Chondrocyte (in vitro differentiated cells): ENCODE measurements around the gene TTC23L. TPM values are rescaled to one million over a fixed set of nuclear protein-coding genes. Genes with fewer than 3 reads are reported as not detected.

ENCODE experiments used
- DNase-seq: peaks from one replicate; pipeline ENCODE4 v3.0.0; 2021; ENCODE audit warnings: mixed read lengths, low spot score
- H3K27ac Mint-ChIP-seq: one replicate; pipeline ENCODE4 v1.8.0; 2021; ENCODE audit warnings: mild to moderate bottlenecking, moderate library complexity, mixed read lengths; ENCODE audit not compliant: unreplicated experiment
- H3K27me3 Mint-ChIP-seq: 2 replicates; pipeline ENCODE4 v1.8.0; 2021; ENCODE audit warnings: low read depth, mixed read lengths
- H3K36me3 Mint-ChIP-seq: 2 replicates; pipeline ENCODE4 v1.8.0; 2021; ENCODE audit warnings: low read depth, mixed read lengths
- H3K4me1 Mint-ChIP-seq: 2 replicates; pipeline ENCODE4 v1.8.0; 2021; ENCODE audit warnings: low read depth, mild to moderate bottlenecking, mixed read lengths
- H3K4me3 Mint-ChIP-seq: one replicate; pipeline ENCODE4 v1.8.0; 2021; ENCODE audit warnings: mild to moderate bottlenecking, moderate library complexity, mixed read lengths; ENCODE audit not compliant: unreplicated experiment
- H3K9me3 Mint-ChIP-seq: 2 replicates; pipeline ENCODE4 v1.8.0; 2021; ENCODE audit warnings: low read depth, mixed read lengths
- total RNA-seq: library from RNA; stranded (reverse); gene quantifications from 3 replicates; pipeline ENCODE4 v1.2.1, GENCODE V29; 2021
- TF ChIP-seq, protein P1 (sequence below): fragments of 200-600 bp; sonication (generic); IDR thresholded peaks from 2 replicates; pipeline ENCODE4 v1.5.0; 2021; ENCODE audit warnings: antibody characterized with exemption, mild to moderate bottlenecking, moderate library complexity

The TTC23L gene
- total RNA-seq, 1 donor from 2014 or later = not detected

DNA sequence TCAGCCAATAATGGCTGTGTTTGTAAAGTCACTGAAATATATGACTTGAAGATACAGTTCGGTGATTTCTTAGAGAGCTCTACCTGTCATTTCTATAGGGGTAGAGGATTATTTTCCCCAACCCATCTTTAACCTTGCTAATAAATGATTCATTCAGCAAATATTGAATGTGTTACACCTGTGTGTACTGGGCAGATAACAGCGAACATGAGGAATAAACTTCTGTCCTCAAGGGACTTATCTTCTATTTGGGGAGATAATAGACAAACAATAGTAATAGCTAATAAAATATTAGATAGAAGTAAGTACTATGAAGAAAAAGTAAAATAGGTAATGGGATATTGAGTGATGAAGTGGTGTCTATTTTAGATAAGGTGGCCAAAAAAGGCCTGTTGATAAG, 9.3 kb downstream of the TTC23L start:
- TF ChIP-seq, protein P1, sequence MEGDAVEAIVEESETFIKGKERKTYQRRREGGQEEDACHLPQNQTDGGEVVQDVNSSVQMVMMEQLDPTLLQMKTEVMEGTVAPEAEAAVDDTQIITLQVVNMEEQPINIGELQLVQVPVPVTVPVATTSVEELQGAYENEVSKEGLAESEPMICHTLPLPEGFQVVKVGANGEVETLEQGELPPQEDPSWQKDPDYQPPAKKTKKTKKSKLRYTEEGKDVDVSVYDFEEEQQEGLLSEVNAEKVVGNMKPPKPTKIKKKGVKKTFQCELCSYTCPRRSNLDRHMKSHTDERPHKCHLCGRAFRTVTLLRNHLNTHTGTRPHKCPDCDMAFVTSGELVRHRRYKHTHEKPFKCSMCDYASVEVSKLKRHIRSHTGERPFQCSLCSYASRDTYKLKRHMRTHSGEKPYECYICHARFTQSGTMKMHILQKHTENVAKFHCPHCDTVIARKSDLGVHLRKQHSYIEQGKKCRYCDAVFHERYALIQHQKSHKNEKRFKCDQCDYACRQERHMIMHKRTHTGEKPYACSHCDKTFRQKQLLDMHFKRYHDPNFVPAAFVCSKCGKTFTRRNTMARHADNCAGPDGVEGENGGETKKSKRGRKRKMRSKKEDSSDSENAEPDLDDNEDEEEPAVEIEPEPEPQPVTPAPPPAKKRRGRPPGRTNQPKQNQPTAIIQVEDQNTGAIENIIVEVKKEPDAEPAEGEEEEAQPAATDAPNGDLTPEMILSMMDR = no peak
- Mint-ChIP-seq H3K27ac (no peak overlapping the region), H3K9me3 (peaks cover 6% of the 10 kb centered on the region), H3K4me1 (peaks cover 9% of the 10 kb centered on the region), H3K4me3 (no peak overlapping the region), H3K36me3 (peaks cover 5% of the 10 kb centered on the region), H3K27me3 (no peaks in the 10 kb centered on the region)
- DNase-seq = no peak

DNA sequence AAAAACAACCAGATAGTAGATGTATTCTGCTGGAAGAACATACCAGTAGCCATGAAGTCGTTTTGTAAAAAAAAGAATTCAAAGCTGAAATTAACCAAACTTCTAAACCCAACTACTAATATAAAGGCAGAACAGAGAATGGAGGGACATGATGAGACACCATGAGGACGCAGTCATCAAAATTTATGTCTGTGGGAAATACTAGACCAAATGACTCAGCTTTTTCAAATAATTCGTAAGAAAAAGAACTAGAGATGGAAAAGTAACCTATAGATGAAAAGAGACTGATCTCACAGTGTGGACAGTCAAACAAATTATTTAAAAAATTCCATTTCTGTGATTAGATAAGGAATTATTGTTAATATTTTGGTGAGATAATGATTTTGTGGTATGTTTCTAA, 10.3 kb downstream of the TTC23L start:
- TF ChIP-seq, protein P1 = no peak
- no peaks in the 10 kb centered on the region for H3K4me1 Mint-ChIP-seq
- peaks cover 5% of the 10 kb centered on the region for H3K36me3 Mint-ChIP-seq
- DNase-seq = no peak
- no peaks in the 10 kb centered on the region for H3K27me3 Mint-ChIP-seq
- H3K27ac Mint-ChIP-seq = no peak overlapping the region
- H3K9me3 Mint-ChIP-seq = peaks cover 6% of the 10 kb centered on the region
- H3K4me3 Mint-ChIP-seq = no peak overlapping the region

DNA sequence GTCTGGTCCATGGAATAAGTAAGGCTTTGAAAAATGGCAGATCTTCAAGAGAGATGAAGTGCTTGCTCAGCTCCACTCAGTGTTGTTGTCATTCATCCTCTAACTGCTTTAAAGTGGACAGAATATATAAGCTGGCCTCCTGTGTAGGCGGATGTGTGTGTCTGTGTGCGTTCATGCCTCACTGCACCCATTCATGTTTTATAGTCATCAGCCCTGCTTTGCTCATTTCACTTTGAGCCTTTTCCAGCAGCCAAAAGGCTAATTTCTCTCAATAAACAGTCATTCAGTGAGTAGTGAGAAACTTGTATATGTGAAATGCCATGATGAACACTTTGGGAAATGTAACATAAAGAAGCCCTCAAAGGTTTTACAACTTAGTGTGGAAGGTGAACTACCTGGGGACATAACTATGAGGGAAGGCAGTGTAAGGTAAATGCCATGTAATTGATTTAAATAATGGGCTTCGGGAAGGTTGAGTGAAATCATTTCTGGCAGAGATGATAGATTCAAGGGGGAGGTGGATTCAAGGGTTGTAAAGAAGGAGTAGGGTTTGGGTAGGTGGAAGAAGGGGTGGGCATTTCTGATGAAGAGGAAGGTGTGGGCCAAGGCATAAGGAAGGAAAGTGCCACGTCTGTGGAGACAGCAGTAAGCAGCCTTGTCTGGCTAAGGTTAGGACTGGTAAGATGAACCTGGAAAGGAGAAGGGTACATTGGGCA, 15.7 kb downstream of the TTC23L start:
- H3K27me3 Mint-ChIP-seq = no peaks in the 10 kb centered on the region
- no peaks in the 10 kb centered on the region for H3K9me3 Mint-ChIP-seq
- no peak for DNase-seq
- H3K4me1 Mint-ChIP-seq = peaks cover 7% of the 10 kb centered on the region
- no peak overlapping the region for H3K27ac Mint-ChIP-seq
- peaks cover 2% of the 10 kb centered on the region for H3K36me3 Mint-ChIP-seq
- TF ChIP-seq, protein P1 = no peak
- H3K4me3 Mint-ChIP-seq = no peak overlapping the region

DNA sequence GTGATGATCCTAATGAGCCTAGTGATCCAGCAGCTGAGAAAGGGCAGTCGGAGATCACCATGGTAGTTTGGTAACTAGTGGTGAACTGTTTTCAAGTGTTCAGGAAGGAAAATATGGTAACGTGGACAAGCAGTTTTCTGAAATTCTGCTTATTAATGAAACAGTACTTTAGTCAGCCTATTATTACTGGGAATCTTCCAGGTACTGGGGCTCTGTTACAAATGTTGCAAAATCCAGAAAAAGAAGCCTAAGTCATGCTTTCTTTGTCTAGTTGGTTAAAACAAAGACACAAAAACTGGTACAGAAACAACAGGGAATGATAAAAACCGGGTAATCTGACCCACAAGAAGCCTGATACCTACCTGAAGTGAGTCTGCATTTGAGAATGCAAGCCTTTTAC, 18.2 kb downstream of the TTC23L start:
- Mint-ChIP-seq H3K36me3 (peaks cover 1% of the 10 kb centered on the region), H3K9me3 (no peaks in the 10 kb centered on the region), H3K4me1 (peaks cover 7% of the 10 kb centered on the region), H3K27me3 (no peaks in the 10 kb centered on the region), H3K4me3 (no peak overlapping the region), H3K27ac (no peak overlapping the region)
- no peak for DNase-seq
- TF ChIP-seq, protein P1 = no peak

DNA sequence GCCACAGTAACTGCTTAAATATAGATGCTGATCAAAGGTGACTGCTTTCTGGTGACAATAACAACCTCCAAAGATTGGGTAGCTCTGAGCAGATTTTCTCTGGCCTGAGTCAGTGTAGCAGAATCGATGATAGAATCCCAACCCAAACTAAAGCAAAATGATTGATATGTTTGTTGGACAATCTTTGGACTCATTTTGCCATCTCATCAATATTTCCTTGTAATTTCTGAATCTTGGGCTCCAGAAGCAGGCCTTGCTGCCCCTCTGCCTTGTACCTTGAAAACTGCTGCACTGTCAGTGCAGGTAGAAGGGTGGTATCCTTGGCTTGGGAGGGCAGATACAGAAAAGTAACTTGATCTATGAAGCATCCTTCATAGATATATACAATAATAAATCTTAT, 18.9 kb downstream of the TTC23L start:
- DNase-seq = no peak
- Mint-ChIP-seq H3K4me3 (no peak overlapping the region), H3K4me1 (peaks cover 7% of the 10 kb centered on the region), H3K27me3 (no peaks in the 10 kb centered on the region), H3K36me3 (peaks cover 1% of the 10 kb centered on the region), H3K27ac (no peak overlapping the region), H3K9me3 (no peaks in the 10 kb centered on the region)
- TF ChIP-seq, protein P1 = no peak
